NCI-H187 (cell line): ENCODE results near the gene NUP43.
"Not testable (repeated sequence)": the region's sequence is repeated elsewhere in the genome, so short reads cannot be mapped to it uniquely, and the experiment has no call there.

ENCODE experiments used
- DNase-seq, 2 experiments: peaks; one replicate each; lab custom pipeline; 2025; lab: John Stamatoyannopoulos, UW

Gene NUP43

GRCh38 chr6:149691201-149691600 lies 55.1 kb downstream of the NUP43 start:
- no peak for DNase-seq

DNA sequence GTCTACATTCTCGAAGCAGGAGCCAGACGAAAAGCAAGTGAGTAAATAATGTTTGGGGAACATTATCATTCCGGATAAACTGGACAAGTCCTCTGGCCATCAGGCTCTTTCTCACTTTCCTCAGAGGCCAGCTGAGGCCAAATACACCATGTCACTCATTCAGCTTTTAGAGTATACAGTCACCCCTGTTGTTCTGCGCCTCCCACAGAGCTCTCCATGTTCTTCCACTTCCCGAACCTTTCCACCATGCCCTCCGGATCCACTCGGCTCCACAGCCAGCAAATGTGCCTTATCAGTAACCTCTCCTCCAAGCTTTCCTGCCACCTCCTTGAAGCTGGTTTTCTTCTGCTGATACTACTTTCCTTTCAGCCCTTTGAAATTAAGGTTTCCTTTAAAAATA lies 60.1 kb downstream of the NUP43 start:
- DNase-seq, result no peak

- no peak for DNase-seq
Observed at GRCh38 chr6:149683256-149683859, 63.0 kb downstream of the NUP43 start.

DNA sequence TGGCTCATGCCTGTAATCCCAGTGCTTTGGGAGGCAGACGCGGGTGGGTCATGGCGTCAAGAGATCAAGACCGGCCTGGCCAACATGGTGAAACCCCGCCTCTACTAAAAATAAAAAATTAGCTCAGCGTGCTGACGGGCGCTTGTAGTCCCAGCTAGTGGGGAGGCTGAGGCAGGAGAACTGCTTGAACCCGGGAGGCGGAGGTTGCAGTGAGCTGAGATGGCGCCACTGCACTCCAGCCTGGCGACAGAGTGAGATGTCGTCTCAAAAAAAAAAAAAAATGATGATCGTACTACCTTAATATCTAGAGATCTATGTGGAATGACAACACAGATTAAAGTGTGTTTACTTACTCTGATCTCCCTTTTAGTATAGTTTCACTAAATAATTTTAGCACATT lies 64.5 kb downstream of the NUP43 start:
- DNase-seq, result not testable (repeated sequence)

DNA sequence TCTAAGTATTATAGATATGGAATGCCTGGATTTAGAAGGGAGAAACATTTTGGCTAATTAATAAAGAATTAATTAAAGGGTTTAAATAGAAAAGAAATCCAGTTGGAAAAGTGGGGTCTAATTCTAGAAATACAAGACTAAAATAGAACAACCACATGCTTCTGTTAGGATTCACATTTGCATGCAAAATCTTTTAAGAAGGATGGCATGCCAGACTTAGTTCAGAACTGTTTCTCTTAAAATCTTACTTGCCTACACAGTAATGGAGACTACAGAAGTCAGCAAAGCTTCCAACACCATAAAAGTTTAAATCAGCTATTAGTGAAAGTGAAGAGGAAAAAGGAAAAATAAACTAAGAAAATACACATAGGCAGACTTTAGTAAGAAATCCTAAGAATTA lies 65.1 kb downstream of the NUP43 start:
- no peak for DNase-seq

- DNase-seq, result no peak
Observed at GRCh38 chr6:149680503-149680902, 65.8 kb downstream of the NUP43 start.
